NCI-H1105 (cell line): ENCODE data around the gene TSC2.

ENCODE experiments used
- DNase-seq: peaks from one replicate; lab custom pipeline; 2025; lab: John Stamatoyannopoulos, UW

TSC2 gene

DNA sequence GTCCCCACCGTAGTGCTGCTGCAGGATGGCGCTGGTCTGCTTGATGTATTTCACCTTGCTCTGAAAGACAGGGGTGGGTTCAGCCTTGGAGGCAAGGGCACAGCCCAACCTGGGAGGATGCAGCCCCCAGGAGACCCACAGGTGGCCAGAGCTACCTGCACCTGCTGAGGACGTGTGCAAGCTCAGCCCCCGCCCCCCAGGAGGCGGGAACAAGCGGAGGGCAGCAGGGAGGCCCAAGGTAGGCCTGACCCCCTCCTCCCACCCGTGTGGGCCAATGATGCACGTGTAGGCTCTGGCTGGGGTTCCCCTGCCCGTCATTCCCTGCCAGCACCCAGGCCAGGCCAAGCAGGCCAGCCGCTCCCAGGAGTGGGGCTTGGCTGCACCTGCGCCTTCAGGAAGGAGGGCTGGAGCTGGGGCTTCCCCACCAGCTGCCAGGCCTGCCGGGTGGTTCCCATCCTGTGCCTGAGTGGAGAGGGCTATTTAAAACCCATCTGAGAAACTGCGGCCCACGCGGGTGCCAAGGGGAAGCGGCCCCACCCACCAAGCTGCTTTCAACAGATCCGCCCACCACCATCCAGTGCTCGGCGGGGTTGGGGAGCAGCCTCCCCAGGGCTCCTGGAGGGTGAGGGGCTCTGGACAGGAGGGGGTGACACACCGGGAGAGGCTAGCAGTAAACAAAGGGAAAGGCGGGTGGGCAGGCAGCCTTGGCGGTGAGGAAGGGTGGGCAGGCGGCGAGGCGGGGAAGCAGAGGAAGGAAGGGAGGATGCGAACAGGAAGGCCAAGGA lies 3.9 kb upstream of the TSC2 start:
- DNase-seq, result no peak

DNA sequence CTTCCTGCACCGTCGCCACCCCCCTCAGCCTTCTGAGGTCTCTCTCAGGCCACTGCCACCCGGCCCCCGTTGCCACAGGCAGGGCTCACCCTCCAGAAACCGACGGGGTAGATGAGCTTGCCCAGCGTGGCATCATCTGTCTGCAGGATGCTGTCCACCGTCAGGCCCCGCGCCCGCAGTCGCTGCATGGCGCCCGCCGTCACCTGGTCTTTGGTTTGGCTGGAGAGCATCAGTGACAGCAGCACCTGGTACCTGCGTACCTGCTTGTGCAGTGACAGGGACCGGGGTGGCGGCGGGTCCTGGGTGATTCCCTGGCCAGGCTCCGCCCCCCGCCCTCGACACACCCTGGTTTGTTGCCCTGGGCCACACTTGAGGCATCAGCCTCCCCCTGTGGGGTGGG lies 3.2 kb upstream of the TSC2 start:
- DNase-seq, result no peak

DNA sequence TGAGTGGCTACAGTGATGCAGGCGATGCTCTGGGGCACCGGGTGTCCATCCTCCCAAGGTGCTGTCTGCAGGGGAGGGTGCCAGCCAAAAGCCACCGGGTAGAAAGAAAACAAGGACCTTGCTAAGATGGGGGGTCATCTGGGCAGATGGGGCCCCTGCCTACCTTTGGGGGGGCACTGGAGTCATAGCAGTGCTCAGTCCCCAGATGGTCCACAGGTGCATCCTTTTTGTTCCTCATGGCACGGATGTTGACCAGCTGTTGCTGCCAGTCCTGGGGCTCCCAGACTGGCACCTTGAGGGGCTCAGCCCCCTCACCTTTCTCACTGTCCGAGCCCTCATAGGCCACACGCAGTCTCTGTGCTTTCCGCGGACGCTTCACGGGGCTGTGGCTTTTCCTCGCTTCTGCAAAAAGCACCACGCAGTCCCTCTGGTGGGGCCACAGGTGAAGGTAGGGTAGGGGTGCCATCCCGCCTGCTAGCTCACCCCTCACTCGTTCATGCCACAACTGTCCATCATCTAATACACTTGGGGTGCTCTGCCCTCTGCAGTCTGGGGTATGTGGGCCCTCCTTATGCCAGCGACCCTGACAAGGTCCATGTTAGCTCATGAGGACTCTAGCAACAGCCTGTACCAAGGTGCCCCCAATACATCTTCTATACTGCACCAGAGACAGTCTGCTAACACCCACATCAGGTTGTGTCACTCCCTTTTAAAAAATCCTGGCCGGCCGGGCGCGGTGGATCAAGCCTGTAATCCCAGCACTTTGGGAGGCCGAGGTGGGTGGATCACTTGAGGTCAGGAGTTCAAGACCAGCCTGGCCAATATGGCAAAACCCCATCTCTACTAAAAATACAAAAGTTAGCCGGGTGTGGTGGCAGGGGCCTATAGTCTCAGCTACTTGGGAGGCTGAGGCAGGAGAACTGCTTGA lies 1.6 kb upstream of the TSC2 start:
- DNase-seq, result no peak

DNA sequence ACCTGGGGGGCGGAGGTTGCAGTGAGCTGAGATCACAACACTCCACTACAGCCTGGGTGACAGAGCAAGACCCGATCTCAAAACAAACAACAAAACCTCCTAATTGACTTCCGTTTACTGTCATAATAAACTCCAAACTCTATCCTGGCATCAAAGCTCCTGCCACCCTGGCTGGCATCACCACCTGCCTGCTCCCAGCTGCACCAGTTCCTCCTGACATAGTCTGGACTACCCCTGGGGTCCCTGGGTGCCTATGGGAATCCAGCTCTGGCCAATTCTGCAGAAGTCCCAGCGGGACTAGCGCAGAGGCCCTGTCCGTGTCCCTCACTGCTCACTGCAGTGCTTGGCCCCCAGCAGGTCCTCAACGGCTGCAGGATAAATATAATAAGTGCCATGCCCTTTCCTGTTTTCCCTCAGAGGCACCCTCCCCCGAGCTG lies 874 bp upstream of the TSC2 start:
- DNase-seq, result no peak

DNA sequence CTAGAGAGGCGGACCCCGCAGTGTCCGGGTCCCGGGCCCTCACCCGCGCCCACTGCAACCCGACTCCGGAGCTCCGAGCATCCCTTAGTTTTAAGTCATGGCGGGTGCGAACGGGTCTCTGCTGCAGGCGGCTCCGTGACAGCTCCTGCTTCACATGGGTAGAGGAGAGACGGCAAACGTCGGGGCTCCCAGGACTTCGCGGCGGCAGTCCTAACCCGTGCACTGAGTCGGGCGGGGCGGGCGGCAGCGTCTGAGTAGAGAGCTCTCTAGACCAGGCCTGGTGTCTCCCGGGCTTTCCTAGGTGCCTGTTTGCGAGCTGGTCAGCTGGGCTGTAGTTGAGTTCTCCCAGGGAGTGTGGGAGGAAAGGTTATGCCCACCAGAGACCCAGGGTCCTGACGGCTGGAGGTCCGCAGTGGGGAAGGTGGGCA lies 345 bp downstream of the TSC2 start:
- DNase-seq, result no peak

- DNase-seq, result no peak
Observed at GRCh38 chr16:2053211-2053610, 5.4 kb downstream of the TSC2 start.

DNA sequence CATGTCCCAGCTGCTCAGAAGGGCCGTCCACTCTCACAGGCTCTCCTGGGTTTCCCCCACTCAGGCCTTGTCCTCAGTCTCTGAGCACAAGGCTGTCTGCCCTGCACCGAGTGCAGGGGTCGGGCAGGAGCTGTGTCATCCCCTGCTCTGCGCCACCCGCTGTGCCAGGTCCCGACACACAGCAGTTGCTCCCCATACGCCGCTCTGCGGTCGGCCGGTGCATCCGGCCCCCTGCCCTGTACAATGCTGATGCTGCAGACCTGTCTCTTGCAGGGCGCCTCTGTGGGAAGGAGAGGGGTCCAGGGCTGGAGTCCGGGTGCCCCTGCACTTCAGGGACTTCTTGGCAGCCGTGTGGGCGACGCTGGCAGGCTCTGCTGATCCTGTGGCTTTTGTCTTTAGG lies 6.1 kb downstream of the TSC2 start:
- DNase-seq, result no peak

GRCh38 chr16:2054543-2055245 lies 6.9 kb downstream of the TSC2 start:
- peak; percentile 86 for DNase-seq

- DNase-seq, result no peak
Observed at GRCh38 chr16:2056077-2056476, 8.3 kb downstream of the TSC2 start.

DNA sequence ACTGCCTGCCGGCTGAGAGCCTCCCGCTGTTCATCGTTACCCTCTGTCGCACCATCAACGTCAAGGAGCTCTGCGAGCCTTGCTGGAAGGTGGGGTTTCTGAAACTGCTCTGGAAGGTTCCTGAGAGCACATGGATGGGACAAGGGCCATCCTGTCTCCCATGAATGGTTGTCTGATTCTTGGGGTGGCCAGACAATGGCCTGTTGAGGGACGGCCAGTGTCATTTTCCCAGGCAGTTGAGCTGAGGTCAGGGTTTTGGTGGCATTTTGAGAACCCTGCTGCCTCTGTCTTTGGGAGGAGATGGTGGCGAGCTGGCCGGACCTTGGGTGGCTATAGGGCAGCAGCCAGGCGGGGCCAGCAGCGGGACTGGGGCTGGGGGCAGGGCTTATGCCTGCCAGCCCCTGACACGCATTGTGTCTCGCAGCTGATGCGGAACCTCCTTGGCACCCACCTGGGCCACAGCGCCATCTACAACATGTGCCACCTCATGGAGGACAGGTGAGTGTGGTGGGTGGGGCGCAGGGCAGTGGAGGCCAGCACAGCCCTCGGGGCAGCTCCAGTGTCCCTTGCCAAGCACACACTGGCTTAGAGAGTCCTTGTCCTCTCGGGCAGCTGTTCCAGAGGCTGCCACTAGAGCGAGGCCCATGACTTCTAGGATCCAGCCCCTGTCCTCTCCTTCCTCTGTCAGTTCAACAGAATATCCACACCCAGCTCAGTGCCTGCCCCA lies 9.1 kb downstream of the TSC2 start:
- no peak for DNase-seq

DNA sequence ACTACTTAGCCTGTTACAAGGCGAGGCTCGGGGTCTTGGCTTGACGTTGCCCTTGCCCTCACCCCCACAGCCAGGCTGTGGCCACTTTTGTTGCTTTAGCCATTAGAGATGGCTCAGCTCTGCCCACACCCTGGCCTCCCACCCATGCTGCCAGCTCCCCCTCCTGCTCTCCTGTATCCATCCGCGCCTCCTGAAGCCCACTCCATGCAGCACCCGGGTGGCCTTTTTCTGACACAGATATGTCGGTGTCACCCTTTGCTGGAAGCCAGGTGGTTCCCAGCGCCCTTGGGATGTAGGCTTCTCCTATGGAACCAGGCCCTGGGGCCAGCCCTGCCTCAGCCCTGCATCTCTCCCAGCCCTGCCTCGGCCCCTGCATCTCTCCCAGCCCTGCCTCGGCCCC lies 9.7 kb downstream of the TSC2 start:
- no peak for DNase-seq

GRCh38 chr16:2058420-2058819 lies 10.6 kb downstream of the TSC2 start:
- DNase-seq, result no peak

DNA sequence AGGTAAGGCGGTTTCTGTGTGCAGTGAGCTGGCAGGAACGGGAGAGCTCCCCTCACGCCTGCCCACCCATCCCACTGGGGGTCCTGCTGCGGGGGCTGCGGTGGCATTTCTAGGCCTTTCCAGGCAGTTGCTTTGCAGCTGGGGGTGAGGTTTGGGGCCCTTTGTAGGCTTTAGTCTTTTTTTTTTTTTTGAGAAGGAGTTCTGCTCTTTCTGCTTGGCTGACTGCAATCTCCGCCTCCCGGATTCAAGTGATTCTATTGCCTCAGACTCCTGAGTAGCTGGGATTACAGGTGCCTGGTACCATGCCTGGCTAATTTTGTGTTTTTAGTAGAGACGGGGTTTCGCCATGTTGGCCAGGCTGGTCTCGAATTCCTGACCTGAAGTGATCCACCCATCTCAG lies 11.1 kb downstream of the TSC2 start:
- DNase-seq, result no peak

DNA sequence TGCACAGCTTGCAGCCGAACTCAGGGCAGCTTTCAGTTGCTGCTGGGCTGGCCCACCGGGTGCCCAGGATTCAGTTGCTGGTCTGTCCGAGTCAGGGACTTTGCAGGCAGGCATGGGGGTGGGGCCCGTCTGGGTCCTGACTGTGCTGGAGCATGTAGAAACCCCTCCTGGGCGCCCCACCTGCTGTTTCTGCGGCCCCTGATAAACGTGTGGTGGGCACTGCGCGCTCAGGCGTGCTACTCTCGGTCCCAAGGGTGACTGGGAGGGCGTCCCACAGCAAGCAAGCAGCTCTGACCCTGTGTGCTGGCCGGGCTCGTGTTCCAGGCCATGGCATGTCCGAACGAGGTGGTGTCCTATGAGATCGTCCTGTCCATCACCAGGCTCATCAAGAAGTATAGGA lies 12.6 kb downstream of the TSC2 start:
- no peak for DNase-seq

GRCh38 chr16:2061023-2061422 lies 13.2 kb downstream of the TSC2 start:
- no peak for DNase-seq

DNA sequence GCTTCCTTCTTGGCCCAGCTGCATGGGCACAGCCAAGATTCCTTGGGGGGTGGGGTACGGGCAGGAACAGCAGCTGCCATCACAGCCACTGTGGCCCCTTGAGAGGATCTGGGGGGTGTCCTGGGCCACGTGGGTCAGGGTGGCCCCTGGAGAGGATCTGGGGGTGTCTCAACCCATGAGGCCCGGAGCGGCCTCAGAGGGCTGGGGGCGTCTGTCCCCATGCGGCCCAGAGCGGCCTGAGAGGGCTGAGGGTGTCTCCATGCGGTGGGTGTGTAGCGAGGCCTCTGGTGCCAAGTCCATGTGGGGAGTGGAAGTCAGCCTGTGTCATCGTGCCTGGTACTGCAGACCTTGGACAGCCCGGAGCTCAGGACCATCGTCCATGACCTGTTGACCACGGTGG lies 13.7 kb downstream of the TSC2 start:
- no peak for DNase-seq

GRCh38 chr16:2062801-2063200 lies 15.0 kb downstream of the TSC2 start:
- no peak for DNase-seq

DNA sequence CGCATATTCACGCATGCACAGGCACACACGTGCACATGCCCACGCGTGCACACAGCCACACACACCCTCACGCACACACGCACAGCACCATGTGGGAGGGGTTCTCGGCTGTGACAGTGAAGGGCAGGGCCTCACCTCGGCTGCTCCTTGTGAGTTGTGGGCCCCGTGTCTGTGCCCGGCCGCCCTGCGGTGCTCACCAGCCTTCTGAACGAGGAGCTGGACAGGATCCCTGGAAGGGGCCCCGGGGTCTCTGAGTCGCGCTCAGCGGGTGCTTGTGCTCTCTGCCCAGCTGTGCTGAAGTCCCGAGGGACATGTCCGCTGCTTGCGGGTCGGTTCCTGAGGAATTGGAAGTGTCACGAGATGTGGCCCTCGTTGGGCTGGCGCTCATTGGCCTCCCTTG lies 16.1 kb downstream of the TSC2 start:
- no peak for DNase-seq

- no peak for DNase-seq
Observed at GRCh38 chr16:2064368-2064945, 16.7 kb downstream of the TSC2 start.

DNA sequence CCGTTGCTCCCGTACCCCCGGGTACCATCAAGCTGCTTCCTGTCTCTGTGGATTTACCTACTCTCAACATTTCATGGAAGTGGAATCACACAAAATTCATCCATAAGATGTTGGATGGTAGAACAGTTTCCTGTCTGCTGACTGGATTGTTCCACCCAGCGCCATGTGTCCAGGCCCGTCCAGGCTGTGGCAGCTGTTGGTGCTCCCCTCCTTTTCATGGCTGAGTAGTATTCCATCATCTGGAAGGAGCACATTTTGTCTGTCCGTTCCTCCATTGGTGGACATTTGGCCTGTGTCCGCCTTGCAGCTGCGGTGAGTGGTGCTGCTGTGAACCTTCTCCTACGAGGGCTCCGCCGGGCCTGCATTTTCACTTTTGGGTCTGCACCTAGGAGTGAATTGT lies 18.4 kb downstream of the TSC2 start:
- no peak for DNase-seq
